ACC112 (cell line): ENCODE data around the gene ABTB2.
"Not testable (repeated sequence)": the region's sequence is repeated elsewhere in the genome, so short reads cannot be mapped to it uniquely, and the experiment has no call there.

Experiments used
- H2AFZ ChIP-seq: fragments of 200-600 bp; sonication (generic); one replicate; pipeline ENCODE4 v1.6.0; 2017; ENCODE audit warnings: antibody characterized with exemption, low read length; ENCODE audit not compliant: unreplicated experiment
- H3K27ac ChIP-seq: fragments of 200-600 bp; sonication (generic); 2 replicates; pipeline ENCODE4 v1.5.1; 2014; ENCODE audit warnings: low read depth, mild to moderate bottlenecking, antibody characterized with exemption, low read length, moderate library complexity
- H3K27me3 ChIP-seq: fragments of 200-600 bp; sonication (generic); 2 replicates; pipeline ENCODE4 v1.6.1; 2014; ENCODE audit warnings: mild to moderate bottlenecking, antibody characterized with exemption, low read length, moderate library complexity, mixed read lengths; ENCODE audit not compliant: insufficient read depth
- H3K36me3 ChIP-seq: fragments of 200-600 bp; sonication (generic); 2 replicates; pipeline ENCODE4 v1.6.1; 2016; ENCODE audit warnings: mild to moderate bottlenecking, antibody characterized with exemption, low read length, moderate library complexity, mixed read lengths; ENCODE audit not compliant: insufficient read depth
- H3K4me1 ChIP-seq: fragments of 200-600 bp; sonication (generic); one replicate; pipeline ENCODE4 v1.6.1; 2016; ENCODE audit warnings: low read length, mixed read lengths; ENCODE audit not compliant: insufficient read depth, unreplicated experiment, control insufficient read depth
- H3K4me3 ChIP-seq: fragments of 200-600 bp; sonication (generic); 2 replicates; pipeline ENCODE4 v1.5.1; 2014; ENCODE audit warnings: mild to moderate bottlenecking, low read depth, low read length
- H3K79me2 ChIP-seq: fragments of 200-600 bp; sonication (generic); one replicate; pipeline ENCODE4 v1.6.0; 2016; ENCODE audit warnings: low read length; ENCODE audit not compliant: control insufficient read depth, unreplicated experiment, insufficient read depth

Gene ABTB2

DNA sequence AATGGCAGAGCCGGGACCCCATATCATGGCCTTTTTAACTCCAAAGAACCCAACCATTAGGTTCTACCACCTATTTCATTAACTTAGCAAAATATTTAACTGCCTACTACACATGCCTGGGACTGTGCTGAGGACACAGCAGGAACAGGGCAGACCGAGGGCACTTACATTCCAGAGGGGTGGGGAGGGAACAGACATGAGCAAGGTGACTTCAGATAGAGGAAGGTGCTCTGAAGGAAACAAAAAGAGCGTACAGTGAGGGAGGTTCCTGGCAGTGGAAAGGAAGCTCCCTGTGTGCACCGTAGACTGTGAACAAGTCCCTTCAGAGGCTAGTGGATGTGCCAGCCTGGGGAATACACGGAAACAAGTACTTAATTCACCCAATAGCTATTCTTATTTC lies 169.6 kb downstream of the ABTB2 start:
- no peak overlapping the region for H2AFZ ChIP-seq
- H3K36me3 ChIP-seq, result no peaks in the 10 kb centered on the region
- no peak overlapping the region for H3K4me3 ChIP-seq
- no peaks in the 10 kb centered on the region for H3K79me2 ChIP-seq
- H3K4me1 ChIP-seq, result peaks cover 13% of the 10 kb centered on the region
- no peaks in the 10 kb centered on the region for H3K27me3 ChIP-seq
- no peak overlapping the region for H3K27ac ChIP-seq

DNA sequence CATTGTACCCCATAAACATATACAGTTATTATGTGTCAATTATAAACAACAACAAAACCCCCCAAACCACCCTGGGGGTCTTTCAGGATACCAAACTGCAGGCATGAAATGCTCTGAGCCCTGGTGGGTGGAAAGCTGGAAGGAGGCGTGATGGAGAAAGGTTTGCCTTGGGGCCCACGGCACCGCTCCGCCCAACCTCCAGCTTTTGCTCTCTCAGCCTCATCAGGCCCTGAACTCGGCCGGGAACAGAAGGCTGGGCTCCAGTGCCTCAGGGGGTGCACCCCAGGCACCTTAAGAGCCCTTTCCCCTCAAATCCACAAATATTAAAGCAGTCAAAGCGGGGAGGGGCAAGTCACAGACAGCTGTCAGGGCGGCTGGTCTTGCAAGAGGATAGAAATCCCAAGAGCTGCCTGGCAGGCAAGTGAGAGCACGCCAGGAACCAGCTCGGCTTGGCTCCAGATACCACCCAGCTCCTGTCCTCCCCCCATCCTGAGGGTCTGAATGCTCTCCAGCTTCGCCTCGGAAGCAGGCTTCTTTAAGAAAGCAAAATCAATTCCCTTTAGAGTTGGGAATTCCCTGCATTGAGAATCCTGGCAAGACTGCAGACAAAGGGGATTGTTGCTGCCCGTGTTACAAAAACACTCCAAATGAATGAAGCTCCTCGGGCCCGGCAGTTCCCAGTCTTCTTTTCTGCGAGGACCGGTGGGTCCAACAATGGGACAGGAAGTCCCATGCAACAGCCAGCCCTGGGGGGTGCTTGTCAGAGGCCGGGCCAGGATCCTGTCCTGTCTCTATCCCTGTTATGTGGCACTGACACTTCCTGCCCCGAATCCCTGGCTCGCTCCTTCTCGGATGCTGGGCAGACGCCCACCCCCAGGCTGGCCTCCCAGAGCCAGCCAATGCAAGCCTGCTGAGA lies 171.6 kb downstream of the ABTB2 start:
- H3K27me3 ChIP-seq, result no peaks in the 10 kb centered on the region
- no peaks in the 10 kb centered on the region for H3K79me2 ChIP-seq
- no peak overlapping the region for H3K4me3 ChIP-seq
- no peak overlapping the region for H2AFZ ChIP-seq
- H3K36me3 ChIP-seq, result no peaks in the 10 kb centered on the region
- H3K4me1 ChIP-seq, result no peaks in the 10 kb centered on the region
- no peak overlapping the region for H3K27ac ChIP-seq

DNA sequence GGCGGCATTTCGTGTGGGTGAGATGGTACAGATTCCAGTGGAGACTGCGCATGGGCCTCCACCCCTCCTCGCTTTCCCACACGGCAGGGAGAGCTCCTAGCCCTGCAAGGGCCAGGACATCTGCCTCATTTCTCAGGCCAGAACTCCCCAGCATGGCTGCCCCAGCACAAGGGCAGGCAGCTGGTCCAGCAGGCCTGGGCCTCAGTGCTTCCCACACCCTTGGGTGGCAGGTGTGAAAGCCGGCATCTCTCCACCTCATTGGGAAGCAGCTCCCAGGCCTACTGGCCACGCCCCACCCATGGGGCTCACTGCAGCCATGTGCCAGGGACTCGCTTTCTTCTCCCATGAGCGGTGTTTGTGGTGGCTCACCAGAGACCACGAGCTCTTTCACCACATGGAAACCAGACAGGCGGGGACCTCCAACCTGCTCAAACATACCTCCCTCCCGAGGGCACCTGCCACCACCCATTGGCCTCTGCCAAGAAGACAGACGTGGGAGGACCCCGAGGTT lies 173.2 kb downstream of the ABTB2 start:
- H3K36me3 ChIP-seq, result no peaks in the 10 kb centered on the region

DNA sequence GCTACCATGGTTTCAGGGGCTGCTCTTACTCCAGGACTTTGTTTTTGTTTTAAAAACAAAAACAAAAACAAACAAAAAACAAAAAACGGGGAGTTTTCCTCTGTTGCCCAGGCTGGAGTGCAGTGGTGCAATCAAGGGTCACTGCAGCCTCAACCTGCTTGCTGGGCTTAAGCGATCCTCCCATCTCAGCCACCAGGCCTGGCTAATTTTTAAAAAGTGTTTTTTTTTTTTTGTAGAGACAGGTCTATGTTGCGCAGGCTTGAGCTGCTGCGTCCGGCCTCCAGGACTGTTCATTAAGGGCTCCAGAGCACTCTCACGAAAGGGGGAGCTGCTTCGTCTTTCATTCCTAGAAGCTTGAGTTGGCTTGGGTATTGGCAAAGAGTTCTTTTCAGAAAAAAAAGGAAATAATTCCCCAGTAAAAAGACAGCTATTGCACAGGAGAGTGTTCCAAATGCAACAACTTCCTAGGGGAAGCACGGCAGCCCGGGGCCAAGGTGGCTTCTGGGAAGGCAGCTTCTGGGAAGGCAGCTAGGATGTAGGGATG lies 173.9 kb downstream of the ABTB2 start:
- no peak overlapping the region for H3K4me3 ChIP-seq
- no peaks in the 10 kb centered on the region for H3K79me2 ChIP-seq
- no peak overlapping the region for H2AFZ ChIP-seq
- H3K4me1 ChIP-seq, result no peaks in the 10 kb centered on the region
- no peaks in the 10 kb centered on the region for H3K27me3 ChIP-seq
- H3K27ac ChIP-seq, result no peak overlapping the region
- no peaks in the 10 kb centered on the region for H3K36me3 ChIP-seq

More for the DNA sequence above, 173.2 kb downstream of the ABTB2 start:
- Histone ChIP-seq H3K27me3 (no peaks in the 10 kb centered on the region), H3K4me3 (no peak overlapping the region), H2AFZ (no peak overlapping the region), H3K27ac (no peak overlapping the region), H3K79me2 (no peaks in the 10 kb centered on the region), H3K4me1 (no peaks in the 10 kb centered on the region)

DNA sequence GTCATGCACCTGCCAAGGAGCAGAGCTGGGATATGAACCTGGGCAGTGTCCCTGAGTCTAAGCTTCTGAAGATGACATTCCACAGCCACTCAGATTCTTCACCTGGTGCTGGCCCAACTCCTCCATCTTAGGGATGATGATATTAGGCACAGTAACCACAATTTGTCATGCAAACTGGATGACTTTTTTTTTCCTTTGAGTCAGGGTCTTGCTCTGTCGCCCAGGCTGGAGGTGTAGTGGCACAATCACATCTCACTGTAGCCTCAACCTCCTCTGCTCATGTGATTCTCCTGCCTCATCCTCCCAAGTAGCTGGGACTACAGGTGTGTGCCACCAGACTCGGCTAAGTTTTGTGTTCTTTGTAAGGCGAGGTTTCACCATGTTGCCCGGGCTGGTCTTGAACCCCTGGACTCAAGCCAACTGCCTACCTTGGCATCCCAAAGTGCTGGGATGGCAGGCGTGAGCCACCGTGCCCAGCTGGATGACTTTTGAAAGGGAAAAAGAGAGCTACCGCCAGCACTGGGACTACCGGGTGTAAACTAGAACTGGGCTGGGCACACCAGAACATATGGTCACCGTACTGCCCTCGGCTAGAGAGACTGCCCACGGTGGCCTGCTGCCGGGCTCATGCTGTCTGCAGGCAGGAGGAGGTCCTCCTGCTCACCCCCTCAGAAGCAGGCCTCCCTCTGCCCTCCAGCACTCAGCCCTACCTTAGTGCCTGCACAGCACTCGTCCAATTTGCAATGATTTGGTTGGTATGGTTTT lies 174.7 kb downstream of the ABTB2 start:
- Histone ChIP-seq H3K4me3 (no peak overlapping the region), H2AFZ (no peak overlapping the region), H3K27me3 (no peaks in the 10 kb centered on the region), H3K79me2 (no peaks in the 10 kb centered on the region), H3K4me1 (no peaks in the 10 kb centered on the region), H3K27ac (no peak overlapping the region), H3K36me3 (no peaks in the 10 kb centered on the region)

DNA sequence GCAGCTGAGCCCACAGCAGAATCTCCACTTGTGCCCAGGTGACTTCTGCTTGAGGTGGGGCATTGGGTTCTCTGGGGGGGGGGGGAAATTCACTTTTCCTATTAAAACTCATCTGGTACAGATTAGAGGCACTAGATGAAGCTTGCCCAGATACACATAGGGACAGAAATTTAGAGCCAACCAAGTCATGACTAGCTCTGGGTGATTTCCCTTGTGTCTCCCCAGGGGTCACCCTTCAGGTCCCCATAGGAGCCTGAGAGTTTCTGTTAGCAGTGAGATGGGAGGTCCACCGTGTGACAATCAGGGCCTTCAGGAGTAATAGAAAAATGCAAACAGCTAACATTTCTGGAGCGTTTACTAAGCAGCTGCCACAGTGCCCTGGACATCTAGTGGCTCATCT lies 175.4 kb downstream of the ABTB2 start:
- H2AFZ ChIP-seq, result no peak overlapping the region
- H3K27ac ChIP-seq, result no peak overlapping the region
- H3K79me2 ChIP-seq, result no peaks in the 10 kb centered on the region
- no peaks in the 10 kb centered on the region for H3K27me3 ChIP-seq
- no peak overlapping the region for H3K4me3 ChIP-seq
- H3K36me3 ChIP-seq, result no peaks in the 10 kb centered on the region
- H3K4me1 ChIP-seq, result no peaks in the 10 kb centered on the region

DNA sequence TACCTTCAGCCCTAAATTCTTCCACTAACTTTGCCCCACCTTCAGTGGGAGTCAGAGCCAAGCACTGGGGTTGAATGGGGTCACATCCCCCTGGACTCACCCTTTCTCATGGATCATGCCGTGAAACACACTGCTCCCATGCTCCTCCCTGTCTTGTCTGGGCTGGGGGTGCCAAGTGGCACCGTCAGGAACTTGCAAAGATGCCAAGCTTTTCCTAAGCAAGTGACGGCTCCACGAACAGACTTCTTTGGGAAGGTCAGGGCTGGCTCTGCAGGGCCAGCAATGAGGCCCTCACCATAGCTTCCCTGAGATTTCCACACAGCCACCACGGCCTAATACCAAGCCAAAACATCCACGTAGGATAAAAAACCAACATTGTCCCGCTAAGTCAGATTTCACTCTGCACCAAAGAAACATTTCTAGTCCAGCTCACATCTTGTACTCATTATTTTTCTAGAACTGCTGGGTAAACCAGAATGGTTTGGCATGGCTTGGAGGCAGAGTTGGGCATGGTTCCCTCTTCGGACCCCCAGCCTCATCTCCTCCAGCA lies 175.9 kb downstream of the ABTB2 start:
- no peak overlapping the region for H2AFZ ChIP-seq
- no peaks in the 10 kb centered on the region for H3K4me1 ChIP-seq
- H3K79me2 ChIP-seq, result no peaks in the 10 kb centered on the region
- H3K27me3 ChIP-seq, result no peaks in the 10 kb centered on the region
- no peaks in the 10 kb centered on the region for H3K36me3 ChIP-seq
- H3K27ac ChIP-seq, result no peak overlapping the region
- H3K4me3 ChIP-seq, result no peak overlapping the region

DNA sequence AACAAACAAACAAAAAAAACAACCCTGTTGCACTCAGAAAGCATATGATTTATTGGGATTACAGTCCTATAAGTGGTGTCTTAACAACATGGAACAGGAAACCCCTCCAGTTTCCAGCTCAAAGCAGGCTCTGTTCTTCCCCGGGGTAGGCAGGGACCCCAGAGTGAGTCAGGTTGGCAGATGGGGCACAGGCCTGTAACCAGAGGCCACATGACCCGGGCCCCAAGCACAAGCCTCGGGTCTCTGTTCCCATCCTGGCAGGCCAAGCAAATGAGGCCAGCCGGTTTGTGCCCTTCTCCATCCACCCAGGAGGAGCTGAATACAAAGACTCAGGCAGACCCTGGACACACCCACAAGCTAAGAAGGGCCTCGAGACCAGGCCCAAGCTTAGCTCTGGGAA lies 176.6 kb downstream of the ABTB2 start:
- Histone ChIP-seq H3K79me2 (no peaks in the 10 kb centered on the region), H2AFZ (no peak overlapping the region), H3K27me3 (no peaks in the 10 kb centered on the region), H3K27ac (no peak overlapping the region), H3K4me1 (no peaks in the 10 kb centered on the region), H3K4me3 (no peak overlapping the region), H3K36me3 (no peaks in the 10 kb centered on the region)

DNA sequence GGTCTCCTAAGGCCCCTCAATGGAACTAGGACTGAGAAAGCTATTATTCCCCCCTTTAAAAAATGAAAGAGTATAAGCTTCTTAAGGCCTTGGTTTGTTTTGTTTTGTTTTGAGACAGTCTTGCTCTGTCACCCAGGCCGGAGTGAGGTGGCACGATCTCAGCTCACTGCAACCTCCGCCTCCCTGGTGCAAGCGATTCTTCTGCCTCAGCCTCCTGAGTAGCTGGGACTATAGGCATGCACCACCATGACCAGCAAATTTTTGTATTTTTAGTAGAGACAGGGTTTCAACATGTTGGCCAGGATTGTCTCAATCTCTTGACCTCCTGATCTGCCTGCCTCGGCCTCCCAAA lies 177.0 kb downstream of the ABTB2 start:
- not testable (repeated sequence) for H3K79me2 ChIP-seq, H3K4me1 ChIP-seq, H3K27me3 ChIP-seq, H3K36me3 ChIP-seq, H2AFZ ChIP-seq, H3K4me3 ChIP-seq, H3K27ac ChIP-seq

DNA sequence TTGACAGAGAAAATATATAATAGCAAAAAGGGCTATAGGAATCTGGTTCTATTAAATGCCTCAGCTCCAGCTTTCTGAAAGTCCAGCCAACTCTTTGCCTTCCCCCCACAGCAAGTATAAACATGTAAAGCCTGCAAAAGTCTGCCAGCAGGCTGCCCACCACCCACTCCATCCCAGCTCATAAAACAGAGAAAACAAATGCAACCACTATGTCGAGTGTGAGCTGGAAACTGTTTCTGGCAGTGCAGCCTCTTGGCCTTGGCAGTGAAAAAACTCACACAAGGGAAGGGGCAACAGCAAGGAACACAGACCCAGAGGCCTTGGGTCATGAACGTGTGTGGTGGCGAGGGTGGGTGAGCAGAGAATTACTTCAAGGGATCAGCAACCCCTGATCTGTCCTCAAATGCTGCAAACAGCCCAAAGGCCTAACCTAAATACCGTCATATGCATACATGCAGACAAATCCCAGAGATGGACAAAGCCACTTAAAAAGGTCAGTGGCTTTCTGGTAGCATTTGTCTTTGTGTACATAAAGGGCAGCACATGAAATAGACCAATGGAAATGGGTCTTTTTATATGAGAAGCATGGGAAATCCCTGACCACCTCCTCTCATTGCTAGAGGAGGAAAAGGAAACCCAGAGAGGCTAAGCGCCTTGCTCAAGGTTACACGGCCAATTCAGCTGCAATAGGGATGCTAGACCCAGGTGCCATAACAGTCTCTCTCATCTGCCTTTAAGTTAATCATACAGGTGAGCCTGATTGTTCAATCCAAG lies 177.6 kb downstream of the ABTB2 start:
- Histone ChIP-seq H3K4me1 (no peaks in the 10 kb centered on the region), H3K36me3 (no peaks in the 10 kb centered on the region), H3K27ac (no peak overlapping the region), H3K4me3 (no peak overlapping the region), H3K27me3 (no peaks in the 10 kb centered on the region), H3K79me2 (no peaks in the 10 kb centered on the region), H2AFZ (no peak overlapping the region)
